Measurements from ENCODE around the gene DGCR8.

The DGCR8 gene

GRCh38 chr22:20107951-20108756 is 28.1 kb downstream of the DGCR8 start:
- in situ Hi-C loops (cut with MboI; ENCODE audit: low sequenced_read_pairs): no loop called here

- in situ Hi-C loops (cut with MboI; ENCODE audit: low sequenced_read_pairs): no loop called here
These were observed 28.8 kb downstream of the DGCR8 start for GRCh38 chr22:20108757-20109230.

DNA sequence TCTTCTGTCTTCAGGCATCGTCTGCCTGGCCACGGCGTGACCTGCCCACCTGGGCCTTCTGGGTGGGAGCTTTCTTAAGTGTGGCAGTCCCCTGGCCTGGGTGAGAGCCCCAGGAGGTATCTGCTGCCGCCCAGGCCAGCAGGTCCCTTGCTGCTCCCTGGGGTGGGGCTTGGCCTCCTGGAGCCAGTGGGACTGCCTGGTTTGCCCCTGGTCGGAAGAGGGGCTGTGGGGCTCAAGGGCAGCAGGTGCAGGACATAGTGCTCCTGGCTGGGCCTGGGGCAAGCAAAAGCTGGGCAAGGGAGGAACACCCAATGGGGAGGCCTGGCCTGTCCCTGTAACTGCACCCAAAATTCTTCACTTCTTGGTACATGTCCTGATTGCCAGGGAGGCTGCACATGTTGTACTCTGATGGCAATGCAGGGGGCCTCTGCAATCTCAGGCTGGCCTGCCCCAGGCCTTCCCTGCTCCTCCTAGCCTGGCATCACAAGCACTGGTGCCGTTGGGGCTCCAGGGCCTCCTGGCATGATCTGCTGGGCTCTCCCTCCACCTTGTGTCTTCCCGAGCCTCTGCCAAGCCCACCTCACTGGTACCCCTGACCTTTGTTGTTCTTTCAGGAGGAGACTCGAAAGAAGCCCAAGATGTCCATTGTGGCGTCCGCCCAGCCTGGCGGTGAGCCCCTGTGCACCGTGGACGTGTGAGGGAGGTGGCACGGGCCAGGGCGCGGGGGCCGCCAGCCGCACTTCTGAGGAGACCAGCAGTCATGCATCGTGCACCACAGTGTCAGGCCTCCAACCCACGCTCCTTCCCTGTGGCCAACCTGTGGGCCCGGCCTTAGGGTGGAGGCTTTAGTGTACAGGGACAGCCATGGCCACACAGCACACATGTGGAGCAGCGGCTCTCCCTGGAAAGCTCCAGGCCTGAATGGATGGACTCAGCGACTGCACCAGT is 29.6 kb downstream of the DGCR8 start:
- in situ Hi-C loops (cut with MboI; ENCODE audit: low sequenced_read_pairs): no loop called here

DNA sequence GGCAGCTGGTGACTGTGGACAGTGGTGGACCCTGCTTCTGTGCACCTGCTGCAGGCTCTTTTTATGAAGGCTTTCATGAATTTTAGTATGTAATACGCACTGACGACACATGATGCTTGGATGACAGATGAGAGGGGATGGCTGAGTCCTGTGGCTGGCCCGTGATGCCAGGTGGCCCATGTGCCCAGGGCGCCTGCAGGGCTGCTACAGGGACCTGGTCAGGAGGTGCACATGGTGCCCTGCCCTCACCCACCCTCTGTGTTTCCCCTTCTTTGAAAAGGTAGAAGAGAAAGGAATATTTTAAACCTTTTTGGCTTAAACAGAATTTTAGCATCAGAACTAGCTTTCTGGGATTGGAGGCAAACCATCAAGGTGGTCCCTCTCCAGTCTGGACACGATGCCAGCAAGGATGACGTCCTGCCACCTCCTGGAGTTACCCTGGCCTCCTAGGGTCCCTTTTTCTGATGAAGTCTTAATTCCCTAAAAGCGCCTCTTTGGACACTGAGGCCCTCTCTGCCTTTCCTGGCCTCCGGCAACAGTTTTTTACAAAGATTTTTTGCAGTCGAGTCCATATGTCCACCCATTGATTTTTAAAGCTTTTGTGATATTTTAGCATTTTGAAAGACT is 30.4 kb downstream of the DGCR8 start:
- in situ Hi-C loops (cut with MboI; ENCODE audit: low sequenced_read_pairs): no loop called here

DNA sequence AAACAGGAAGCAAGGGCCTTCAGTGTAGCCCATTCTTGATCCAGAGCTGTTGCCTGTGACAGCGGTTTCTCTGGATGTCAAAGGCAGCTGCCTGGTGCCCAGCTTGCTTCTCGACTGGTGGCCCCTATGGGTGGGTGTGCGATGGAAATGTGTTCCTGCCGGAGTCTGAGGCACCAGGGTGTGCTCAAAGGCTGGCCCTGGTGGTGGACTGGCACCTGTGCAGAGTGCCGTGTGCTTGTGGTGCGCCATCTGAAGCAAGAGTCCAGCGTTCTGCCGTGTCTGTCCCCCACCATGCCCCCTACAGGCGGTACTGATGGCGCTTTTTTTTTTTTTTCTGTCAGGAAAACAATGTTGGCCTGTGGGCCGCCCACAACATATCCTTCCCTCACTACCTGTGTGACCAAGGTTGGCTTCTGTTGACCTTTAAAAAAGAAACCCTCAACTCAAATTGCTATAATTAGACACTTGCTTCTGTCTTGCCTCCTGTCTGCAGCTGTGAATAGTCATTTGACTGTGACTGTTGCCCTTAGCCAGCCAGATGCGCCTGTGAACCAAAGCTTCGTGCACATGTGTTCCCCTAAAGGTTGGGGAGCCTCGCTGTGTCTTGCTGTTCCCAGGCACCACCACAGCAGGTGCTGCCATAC is 31.1 kb downstream of the DGCR8 start:
- in situ Hi-C loops (cut with MboI; ENCODE audit: low sequenced_read_pairs): no loop called here

DNA sequence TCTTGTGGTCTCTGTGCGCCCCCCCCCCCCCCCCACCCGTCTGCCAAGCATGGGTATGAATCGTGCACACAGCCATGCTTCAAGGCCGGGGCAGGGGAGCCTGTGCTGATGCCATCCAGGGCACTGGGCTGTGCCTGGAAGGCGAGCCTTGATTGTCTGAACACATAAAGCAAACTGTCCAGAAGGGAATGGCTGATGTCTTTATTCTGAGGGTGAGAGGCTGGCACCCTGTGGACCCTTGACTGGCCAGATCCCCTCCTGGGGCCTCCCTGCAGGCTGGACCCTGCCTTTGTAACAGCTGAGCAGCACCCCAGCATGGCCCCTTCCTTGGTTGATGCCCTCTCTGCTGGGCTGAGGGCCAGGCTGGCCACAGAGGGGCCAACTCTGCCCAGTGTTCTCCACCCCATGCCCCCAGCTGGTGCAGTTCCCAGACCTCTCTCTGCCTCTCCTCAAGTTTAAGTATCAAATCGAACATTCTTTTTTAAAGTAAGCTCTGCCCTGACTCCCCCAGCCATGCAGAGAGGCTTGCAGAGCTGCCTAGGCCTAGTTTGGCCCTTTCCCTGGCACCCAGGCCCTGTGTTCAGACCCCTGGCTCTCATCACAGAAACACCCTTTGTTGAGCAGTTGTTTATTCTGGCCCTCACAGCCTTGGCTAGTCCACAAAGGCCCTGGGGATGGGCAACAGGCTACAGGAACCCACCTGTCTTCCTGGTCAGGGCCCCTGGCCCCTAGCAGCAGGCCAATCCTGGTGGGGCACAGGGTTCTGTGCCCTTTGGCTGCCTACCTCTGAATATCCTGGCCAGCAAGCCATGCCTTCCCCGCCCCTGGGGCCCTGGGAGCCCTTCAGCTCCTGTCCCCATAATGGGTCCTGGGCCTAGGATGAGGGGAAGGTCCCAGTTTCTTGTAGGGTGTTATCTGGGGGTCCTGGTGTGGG is 31.9 kb downstream of the DGCR8 start:
- in situ Hi-C loops (cut with MboI; ENCODE audit: low sequenced_read_pairs): no loop called here

DNA sequence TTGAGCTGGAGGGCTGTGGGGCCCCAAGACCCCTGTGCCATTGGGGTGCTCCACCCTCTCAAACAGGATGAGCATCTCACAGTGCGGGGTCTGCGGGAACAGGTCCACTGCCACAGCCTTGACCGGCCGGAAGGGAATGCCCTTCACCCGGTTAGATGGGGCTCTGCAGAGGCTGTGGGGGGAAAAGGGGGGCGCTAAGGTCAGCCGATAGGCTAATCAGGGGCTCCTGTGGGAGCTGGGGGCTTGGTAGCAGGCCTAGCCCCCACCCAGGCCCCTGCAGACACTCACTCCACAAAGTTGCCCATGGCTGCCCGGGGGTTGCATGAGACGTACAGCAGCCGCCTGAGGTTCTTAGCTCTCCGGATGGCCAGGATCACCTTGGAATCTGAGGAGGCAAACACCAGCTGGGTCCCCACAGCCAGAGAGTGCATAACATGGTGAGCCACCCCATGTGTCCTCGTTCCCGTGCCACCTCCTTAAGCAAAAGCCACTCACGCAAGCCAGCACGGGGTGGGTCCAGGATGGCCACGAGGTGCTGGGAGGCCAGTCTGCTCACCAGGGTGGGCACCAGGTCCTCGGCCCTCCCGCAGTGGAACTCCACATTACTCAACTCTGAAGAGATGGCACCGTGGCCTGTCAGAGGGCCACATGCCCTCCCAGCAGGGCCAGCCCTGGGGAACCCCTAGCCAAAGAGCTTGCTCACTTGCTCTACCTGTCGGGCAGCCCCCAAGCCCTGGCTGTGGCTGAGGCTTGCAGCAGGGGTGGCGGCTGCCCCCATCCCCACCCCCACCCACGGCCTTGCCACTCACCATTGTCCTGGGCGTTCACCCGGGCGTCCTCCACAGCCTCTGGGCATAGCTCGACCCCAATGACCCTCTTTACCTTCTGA is 32.8 kb downstream of the DGCR8 start:
- in situ Hi-C loops (cut with MboI; ENCODE audit: low sequenced_read_pairs): no loop called here

DNA sequence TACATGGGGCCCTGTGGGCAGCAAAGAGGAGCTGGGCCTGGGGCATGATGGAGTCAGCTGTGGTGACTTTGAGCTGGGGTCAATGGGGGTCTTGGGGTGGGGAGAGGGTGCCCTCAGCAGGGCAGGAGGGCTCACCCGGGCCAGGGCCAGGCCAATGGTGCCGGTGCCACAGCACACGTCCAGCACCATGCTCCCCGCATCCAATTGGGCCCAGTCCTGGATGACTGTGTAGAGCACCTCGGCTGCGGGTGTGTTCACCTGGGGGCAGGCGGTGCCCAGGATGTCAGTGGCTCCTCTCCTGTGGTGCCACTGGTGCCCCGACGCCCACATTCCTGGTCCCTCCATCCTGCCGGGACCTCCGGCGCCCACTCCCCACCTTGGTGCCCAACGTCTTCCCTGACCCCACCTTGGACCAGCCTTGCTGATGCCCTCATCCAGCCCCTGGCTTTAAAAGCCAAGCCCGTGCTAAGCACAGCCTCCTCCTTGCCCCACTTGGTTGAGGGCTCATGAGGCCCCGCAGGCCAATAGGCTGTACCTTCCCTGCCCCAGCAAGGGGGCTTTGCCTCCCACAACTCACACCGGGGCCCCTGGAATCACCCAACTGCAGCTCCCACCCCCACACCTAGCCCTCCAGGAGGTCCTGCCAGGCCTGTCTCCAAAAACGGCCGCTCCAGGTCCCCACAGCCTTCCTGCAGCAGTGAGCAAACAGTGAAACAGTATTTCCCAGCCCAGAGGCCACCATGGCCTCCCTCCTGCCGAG is 33.7 kb downstream of the DGCR8 start:
- in situ Hi-C loops (cut with MboI; ENCODE audit: low sequenced_read_pairs): no loop called here

DNA sequence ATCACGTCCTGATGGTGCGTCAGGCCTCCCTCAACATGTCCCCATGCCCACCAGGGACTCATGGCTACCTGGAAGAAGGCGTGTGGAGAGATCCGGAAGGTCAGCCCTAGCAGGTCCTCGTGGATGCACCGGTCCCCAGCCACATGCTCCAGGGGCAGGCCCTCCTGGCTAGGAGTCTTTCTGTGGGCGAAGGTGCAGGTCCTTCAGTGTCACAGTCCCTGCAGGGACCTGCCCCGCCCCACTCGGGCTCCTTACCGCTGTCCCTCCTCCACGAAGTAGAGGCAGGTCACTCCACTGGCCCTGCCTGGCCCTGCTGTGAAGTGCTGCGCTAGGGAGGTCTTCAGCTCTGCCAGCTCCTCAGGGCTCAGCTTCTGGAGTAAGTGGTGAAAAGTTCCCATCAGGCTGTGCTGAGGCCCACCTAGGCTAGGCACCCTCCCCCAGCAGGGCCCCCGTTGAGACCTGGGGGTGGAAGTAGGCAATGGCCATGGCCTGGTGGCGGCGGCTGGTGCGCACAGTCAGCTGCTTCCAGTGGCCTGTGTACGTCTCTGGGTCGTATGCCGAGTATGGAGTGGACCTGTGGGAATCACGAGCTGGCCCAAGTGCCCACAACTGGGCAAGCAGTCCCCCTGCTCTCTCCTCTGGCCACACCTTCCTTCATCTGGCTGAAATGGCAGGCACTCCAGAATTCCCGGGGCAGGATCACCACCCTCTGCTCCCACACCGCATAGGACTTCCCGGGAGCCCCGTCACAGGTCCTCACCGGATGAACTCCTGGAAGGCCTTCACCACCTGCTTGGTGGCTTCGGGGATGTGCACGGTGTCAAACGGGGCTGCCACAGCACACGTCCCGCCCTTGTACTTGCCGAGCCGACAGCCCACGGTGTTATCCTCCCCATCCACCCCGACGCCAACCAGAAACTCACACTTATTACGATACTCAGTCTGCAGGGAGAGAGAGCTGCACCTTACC is 34.8 kb downstream of the DGCR8 start:
- in situ Hi-C loops (cut with MboI; ENCODE audit: low sequenced_read_pairs): no loop called here

- in situ Hi-C loops (cut with MboI; ENCODE audit: low sequenced_read_pairs): no loop called here
These were observed 35.8 kb downstream of the DGCR8 start, which contains the start of gene RANBP1 for GRCh38 chr22:20115691-20116375. Gene RANBP1 (plus strand): TSS chr22:20116104. CDS start chr22:20116185, 81 bp downstream.

- in situ Hi-C loops (cut with MboI; ENCODE audit: low sequenced_read_pairs): no loop called here
These were observed 36.4 kb downstream of the DGCR8 start for GRCh38 chr22:20116376-20116950.

DNA sequence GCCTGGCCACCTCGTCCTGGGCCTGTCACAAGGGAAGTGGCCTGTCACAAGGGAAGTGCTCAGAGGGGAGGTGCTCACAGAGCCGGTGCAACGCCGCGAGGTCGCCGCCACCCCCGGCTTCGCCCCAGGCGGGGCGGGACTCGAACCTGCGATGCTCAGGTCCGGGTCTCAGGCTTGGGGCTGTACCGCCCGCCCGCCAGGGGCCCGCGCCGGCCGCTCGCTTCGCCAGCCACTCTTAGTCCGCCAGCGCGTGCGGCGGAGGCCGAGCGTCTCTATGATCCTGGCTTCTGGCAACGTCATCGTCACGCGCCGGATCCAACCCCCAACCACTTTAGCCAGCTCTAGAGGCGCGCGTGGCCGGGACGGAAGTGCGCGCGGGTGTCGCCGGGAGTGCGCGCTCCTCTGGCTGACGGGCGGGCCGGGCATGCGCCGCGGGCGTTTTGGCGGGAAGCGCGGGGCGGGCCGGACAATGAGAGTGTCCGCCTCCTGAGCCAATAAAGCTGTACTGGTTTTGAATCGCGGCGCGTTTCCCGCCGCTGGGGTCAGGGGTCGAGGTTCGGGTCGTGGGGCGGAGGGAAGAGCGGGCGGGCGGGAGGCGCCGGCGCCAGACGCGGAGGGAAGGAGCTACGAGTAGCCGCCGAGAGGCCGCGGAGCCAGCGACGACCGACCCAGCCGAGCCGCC is 37.1 kb downstream of the DGCR8 start, which contains the start of gene TRMT2A:
TRMT2A (minus strand) TSS at position 276 of the 682 bp plus-strand sequence. CDS start 320 bp downstream, outside the sequence.
- in situ Hi-C loops (cut with MboI; ENCODE audit: low sequenced_read_pairs): no loop called here

DNA sequence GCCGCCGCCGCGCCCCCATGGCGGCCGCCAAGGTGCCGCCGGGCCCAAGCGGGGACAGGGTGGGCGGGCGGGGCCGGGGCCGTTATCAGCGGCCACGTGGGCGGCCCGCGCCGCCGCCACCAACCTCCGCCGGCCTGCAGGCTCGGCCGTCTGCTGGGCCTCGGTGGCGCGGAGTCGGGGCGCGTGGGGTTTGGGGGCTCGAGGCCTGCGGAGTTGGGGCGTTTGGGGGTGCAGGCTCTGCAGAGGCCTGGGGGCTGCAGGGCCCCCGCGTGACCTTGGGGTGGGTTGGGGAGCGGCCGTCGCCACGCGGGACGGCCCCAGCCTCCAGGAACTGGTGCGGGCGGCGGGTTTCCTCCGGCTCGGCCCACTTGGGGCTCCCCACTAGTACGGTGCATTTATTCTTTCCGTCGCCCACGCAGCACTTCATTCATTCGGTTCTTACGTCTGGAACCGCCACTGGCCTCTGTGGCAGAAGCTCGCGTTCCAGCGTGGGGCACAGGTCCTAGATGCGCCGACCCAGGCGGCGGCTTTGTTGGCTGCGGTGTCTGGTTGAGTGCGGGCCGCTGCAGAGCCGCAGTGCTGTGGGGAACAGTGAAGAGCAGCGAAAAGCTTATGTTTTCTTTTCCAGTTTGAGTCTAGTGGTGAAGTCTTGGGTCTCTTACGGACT is 37.7 kb downstream of the DGCR8 start:
- in situ Hi-C loops (cut with MboI; ENCODE audit: low sequenced_read_pairs): no loop called here

- in situ Hi-C loops (cut with MboI; ENCODE audit: low sequenced_read_pairs): no loop called here
These were observed 38.4 kb downstream of the DGCR8 start for GRCh38 chr22:20118300-20119020.

Data from hTERT RPE-1 (cell line).